Motor neuron (in vitro differentiated cells): ENCODE results near the gene AKAP9. TPM values are rescaled to one million over a fixed set of nuclear protein-coding genes. Genes with fewer than 3 reads are reported as not detected.
"Not testable (repeated sequence)": the region's sequence is repeated elsewhere in the genome, so short reads cannot be mapped to it uniquely, and the experiment has no call there.

ENCODE experiments used
- ATAC-seq, 8 experiments: fragments of 200-7000 bp; cut with Tn5 transposase; replicated peaks in 6 of 8; 2 replicates each; pipeline ENCODE4 v1.8.0; 2021; ENCODE audit warnings: mild to moderate bottlenecking in 8 of 8, moderate library complexity in 8 of 8
- H3K27ac ChIP-seq, 2 donors: fragments of 250-450 bp; sonication (Bioruptor Pico); 2 replicates each; pipeline ENCODE4 v1.9.0; 2021; ENCODE audit warnings: antibody characterized with exemption in 2 of 2, mild to moderate bottlenecking in 2 of 2, moderate library complexity in 1 of 2
- H3K4me1 ChIP-seq, 2 donors: fragments of 250-450 bp; sonication (Bioruptor Pico); replicated peaks in 1 of 2; 2 replicates each; pipeline ENCODE4 v1.6.1; 2021; ENCODE audit warnings: antibody characterized with exemption in 2 of 2, mild to moderate bottlenecking in 2 of 2, moderate library complexity in 1 of 2
- H3K4me3 ChIP-seq, 5 donors: fragments of 250-450 bp; sonication (Bioruptor Pico); 2 replicates each; pipeline ENCODE4 v1.9.0; 2021; ENCODE audit warnings: antibody characterized with exemption in 5 of 5, mild to moderate bottlenecking in 5 of 5, moderate library complexity in 4 of 5
- WGBS, 10 experiments: fragments of 450-650 bp; shearing (Covaris generic); methylation state at CpG; one replicate each; pipeline ENCODE4 v1.0.0; 2022; 5-methylcytosine and 5-hydroxymethylcytosine counted together
- in situ Hi-C, 9 experiments: fragments of 400-800 bp; cut with MboI; loops; one replicate each; pipeline ENCODE4 v1.15.0; 2021; ENCODE audit warnings: low sequenced_read_pairs in 9 of 9, low pct_unique_long_range_greater_than_20kb in 2 of 9; ENCODE audit not compliant: unreplicated experiment in 9 of 9
- total RNA-seq, 8 experiments: library from RNA; unstranded; fragments of 300-600 nt; gene quantifications; 2 replicates each; pipeline versions ENCODE4 v1.2.3 to v1.2.4, GENCODE V29; 2022

AKAP9 gene
- total RNA-seq, 8 experiments from 2014 or later: 41.6 to 139 (median 92.8) TPM

DNA sequence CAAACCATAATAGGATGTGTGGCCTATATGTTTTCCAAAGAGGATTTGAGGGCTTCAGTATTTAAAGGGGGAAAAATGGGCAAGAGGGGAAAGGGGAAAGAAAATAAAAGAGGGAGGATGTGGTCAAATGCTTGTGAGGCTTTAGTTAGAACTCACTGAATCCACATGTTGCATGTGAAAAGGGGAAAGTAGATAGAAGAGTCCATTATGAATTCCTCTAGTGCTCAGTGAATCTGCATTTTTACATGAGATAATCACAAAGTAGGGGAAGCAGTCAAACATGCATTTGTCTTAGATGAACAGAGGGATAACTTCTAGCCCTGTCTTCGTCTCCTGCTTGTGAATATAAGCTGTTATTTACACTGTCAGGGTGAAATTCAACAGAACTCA lies 24.6 kb upstream of the AKAP9 start:
- 20 to 80% (median 73%) methylated on average over 1 of the region's 1 CpG; no CpG with 5 or more reads in 6 of the 10 experiments for WGBS, 10 experiments
- H3K4me1 ChIP-seq: no peaks in the 10 kb centered on the region
- no peak overlapping the region for H3K4me3 ChIP-seq
- no peak for ATAC-seq
- H3K27ac ChIP-seq: no peak overlapping the region
- in situ Hi-C loops: no loop called here

DNA sequence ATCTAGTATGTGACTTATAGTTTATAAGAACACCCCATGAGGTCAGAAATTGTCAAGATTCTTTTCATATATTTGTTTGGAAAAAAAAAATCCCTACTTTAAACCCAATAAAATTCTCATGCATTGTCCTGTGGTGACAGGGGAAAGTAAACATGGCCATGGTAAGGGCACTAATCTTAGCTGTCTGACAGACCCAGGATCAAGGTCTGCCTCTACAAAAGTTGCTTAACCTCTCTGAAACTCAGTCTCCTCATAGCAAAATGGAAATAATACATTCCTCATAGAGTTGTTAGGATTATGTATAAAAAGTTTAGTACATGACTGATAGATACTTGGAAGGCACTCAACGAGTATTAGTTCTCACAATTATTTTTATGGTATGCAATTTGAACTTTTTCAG lies 22.3 kb upstream of the AKAP9 start:
- 0 to 100% (median 67%) methylated on average over 1 of the region's 1 CpG; no CpG with 5 or more reads in 1 of the 10 experiments for WGBS, 10 experiments
- in situ Hi-C loops: no loop called here
- ATAC-seq: no peak
- Histone ChIP-seq H3K27ac (no peak overlapping the region), H3K4me1 (no peaks in the 10 kb centered on the region), H3K4me3 (no peak overlapping the region)

DNA sequence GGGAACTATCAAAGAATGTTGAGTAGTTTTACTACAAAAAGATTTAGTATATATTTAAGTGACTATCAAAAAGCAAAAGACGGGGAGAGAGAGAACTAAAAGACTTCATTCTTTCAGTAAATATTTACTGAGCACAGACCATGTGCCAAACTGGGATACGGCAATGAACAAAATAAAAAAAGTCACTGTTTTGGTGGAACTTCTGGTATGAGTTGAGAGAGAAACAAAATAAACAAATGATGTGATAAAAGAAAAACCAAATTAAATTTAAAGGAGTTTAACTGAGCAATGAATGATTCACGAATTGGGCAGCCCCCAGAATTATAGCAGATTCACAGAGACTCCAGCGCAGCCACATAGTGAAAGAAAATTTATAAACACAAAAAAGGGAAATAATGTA lies 17.8 kb upstream of the AKAP9 start:
- no peak for ATAC-seq
- Histone ChIP-seq H3K4me3 (no peak overlapping the region), H3K4me1 (no peaks in the 10 kb centered on the region), H3K27ac (no peak overlapping the region)
- in situ Hi-C loops: no loop called here
- WGBS, 10 experiments: 25 to 89% (median 60%) methylated on average over 1 to 4 of the region's 4 CpGs

DNA sequence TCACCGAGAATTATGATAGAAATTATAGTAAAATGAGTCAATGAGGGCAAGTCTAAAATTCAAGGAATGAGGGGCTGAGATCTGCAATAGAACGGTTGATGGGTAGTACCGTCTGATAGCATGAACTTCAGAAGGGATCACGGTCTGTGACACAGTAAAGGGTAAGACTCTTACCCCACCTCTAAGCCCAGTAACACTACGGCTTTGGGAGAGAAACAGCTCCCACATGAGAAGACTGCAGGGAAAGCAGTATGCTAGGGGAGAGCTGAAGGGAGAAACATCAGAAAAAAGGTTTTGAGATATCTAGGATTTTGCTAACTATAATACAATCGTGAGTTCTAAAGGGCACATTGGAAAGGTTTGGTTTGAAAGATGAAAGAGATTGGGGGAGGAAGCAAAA lies 12.8 kb upstream of the AKAP9 start:
- Histone ChIP-seq H3K4me1 (no peaks in the 10 kb centered on the region), H3K4me3 (no peak overlapping the region), H3K27ac (no peak overlapping the region)
- no peak for ATAC-seq
- 34 to 89% (median 69%) methylated on average over 1 to 6 of the region's 6 CpGs for WGBS, 10 experiments
- in situ Hi-C loops: no loop called here

DNA sequence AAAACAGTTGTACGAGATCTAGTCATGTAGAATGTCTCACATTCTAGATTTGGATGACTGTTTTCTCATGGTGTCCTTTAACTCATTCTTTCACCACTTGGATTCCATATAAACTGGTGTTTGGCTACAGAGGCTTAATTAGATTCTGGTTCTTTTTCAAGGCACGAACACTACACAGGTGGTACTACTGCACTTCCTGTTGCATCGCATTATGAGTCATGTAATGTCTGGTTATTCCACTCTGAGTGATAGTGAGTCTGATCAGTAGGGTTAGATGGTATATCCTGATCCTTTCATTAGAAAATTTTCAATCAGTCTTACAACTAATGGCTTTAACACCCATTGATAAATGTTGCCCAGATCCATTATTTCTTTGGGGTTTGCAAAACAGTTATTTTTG lies 11.2 kb upstream of the AKAP9 start:
- 39 to 100% (median 83%) methylated on average over 1 to 3 of the region's 3 CpGs; no CpG with 5 or more reads in 1 of the 10 experiments for WGBS, 10 experiments
- Histone ChIP-seq H3K4me3 (no peak overlapping the region), H3K4me1 (no peaks in the 10 kb centered on the region), H3K27ac (no peak overlapping the region)
- in situ Hi-C loops: no loop called here
- no peak for ATAC-seq

DNA sequence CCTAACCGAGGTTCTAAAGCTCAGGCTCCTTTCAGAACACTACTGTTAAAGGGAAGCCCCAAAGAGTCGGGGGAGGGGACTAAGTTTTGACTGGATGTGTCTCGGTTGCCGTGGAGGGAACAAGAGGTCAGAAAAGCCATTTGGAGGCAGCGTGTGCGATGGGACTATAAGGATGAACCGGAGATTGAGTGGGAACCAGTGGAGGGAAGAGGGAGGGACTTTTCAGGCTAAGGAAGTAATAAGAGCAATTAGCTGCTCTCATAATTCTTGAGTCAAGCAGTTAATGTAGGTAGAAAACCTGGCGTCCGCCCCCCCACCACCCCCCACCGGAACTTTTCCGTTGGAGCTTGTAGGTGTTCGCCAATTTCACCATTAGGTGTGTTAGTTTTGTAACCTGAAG lies 491 bp upstream of the AKAP9 start:
- peak overlapping the region; percentile 74 to 86 (median 82) for H3K4me3 ChIP-seq
- peak overlapping the region; percentile 96 to 97 for H3K27ac ChIP-seq
- in situ Hi-C loops: no loop called here
- H3K4me1 ChIP-seq: peaks cover 8 to 9% of the 10 kb centered on the region in 2 donors
- ATAC-seq: peak; percentile 3 to 29 (median 8)
- WGBS, 10 experiments: 0 to 5% (median 0%) methylated on average over 2 to 12 of the region's 12 CpGs; no CpG with 5 or more reads in 3 of the 10 experiments

DNA sequence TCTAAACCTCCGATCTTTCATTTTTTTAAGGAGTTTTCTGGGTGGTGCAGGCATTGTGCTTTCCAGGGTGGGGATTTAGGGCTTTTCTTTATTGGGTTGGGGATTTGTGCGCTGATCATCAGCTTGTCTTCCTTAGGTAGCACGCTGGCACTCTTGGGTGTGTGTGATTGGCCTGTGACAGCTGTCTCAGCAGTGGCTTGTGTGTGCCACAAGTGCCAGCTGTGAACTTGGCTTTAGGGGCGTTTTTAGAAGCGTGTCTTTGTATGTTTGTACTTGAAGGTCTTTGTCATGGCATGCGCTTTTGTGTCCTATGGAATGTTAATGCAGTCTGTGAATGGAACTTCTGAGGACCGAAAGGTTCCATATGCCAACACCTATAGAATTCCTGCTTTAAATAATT lies 788 bp downstream of the AKAP9 start:
- Histone ChIP-seq H3K27ac (peak overlapping the region; percentile 96 to 97), H3K4me3 (peak overlapping the region; percentile 74 to 86 (median 82)), H3K4me1 (peaks cover 8 to 9% of the 10 kb centered on the region in 2 donors)
- in situ Hi-C loops: no loop called here
- 0 to 5% (median 0%) methylated on average over 1 to 7 of the region's 7 CpGs; no CpG with 5 or more reads in 3 of the 10 experiments for WGBS, 10 experiments
- ATAC-seq: peak; percentile 4 to 34 (median 25)

DNA sequence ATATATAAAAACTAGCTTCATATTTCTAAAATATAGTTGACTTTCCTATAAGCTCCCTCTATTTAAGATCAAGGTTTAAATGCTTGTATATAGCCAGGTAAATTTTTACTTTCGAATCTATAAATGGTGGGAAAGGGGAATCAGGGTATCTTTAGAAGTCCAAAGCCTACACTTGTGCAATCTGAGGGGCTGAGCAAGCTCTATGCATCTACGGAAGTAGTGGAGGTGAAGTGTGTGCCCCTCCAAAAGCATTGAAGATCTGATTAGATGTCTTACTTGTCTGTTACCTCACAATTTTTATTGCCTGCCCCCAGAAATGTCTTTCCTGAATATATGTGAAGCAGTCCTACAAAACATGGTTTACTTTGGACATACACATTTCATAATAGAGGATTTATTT lies 1.6 kb downstream of the AKAP9 start:
- Histone ChIP-seq H3K4me3 (peak overlapping the region; percentile 74 to 86 (median 82)), H3K4me1 (peaks cover 8 to 9% of the 10 kb centered on the region in 2 donors), H3K27ac (no peak overlapping the region)
- 33 to 100% (median 79%) methylated on average over 1 to 2 of the region's 2 CpGs; no CpG with 5 or more reads in 3 of the 10 experiments for WGBS, 10 experiments
- no peak for ATAC-seq
- in situ Hi-C loops: no loop called here

DNA sequence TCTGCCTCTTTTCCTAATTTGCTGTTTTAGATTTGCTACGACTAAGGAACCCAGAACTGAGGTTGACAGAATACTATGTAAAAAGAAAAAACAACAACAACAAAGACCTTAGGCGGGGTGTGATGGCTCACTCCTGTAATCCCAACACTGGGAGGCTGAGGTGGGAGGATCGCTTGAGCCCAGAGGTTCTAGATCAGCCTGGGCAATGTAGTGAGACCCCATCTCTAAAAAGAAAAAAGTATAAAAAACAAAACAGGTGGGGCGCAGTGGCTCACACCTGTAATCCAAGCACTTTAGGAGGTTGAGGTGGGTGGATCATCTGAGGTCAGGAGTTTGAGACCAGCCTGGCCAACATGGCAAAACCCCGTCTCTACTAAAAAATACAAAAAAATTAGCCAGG lies 4.3 kb downstream of the AKAP9 start:
- H3K4me1 ChIP-seq, in situ Hi-C loops, H3K27ac ChIP-seq, ATAC-seq, H3K4me3 ChIP-seq: not testable (repeated sequence)
- 55 to 100% (median 91%) methylated on average over 1 to 4 of the region's 5 CpGs; no CpG with 5 or more reads in 2 of the 10 experiments for WGBS, 10 experiments

DNA sequence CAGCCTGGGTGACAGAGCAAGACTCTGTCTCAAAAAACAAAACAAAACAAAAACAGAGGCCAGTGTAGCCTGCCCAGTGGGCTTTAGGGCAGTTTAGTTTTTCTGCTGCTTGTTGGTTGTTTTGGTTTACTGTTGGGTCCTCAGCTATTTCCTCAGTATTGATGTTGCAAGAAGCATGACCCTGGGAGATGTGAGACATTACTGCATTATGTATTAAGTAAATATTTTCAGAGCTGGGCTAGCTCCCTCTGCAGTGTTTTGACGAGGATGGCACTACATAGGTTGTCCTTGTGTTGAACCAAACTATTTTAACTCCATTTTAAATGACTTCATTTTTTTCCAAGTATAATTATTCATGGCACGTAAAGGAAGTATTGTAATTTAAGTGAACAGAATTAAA lies 4.8 kb downstream of the AKAP9 start:
- H3K4me1 ChIP-seq: peaks cover 2 to 3% of the 10 kb centered on the region in 2 donors
- in situ Hi-C loops: no loop called here
- peak in 2 of 8 experiments; percentile 10 to 33 for ATAC-seq
- H3K27ac ChIP-seq: no peak overlapping the region
- 28 to 100% (median 82%) methylated on average over 1 to 2 of the region's 2 CpGs; no CpG with 5 or more reads in 2 of the 10 experiments for WGBS, 10 experiments
- no peak overlapping the region for H3K4me3 ChIP-seq

DNA sequence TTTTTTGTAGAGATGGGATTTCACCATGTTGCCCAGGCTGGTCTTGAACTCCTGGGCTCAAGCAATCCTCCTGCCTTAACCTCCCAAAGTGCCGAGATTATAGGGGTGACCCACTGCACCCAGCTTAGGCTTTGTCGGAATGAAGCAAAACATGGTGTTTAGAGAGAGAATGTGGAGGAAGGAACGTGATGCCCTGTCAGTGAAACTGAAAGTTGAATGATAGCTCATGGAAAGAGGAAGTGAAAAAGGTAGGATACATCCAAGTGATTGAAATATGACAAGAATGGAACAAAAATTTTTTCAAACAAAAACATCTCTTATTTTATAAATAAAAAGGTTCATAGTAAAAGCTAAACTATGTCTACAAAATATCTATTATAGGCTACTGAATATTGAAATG lies 5.9 kb downstream of the AKAP9 start:
- WGBS, 10 experiments: 56 to 100% (median 93%) methylated on average over 1 to 3 of the region's 3 CpGs; no CpG with 5 or more reads in 1 of the 10 experiments
- no peak overlapping the region for H3K27ac ChIP-seq
- peaks cover 2 to 3% of the 10 kb centered on the region in 2 donors for H3K4me1 ChIP-seq
- in situ Hi-C loops: no loop called here
- ATAC-seq: no peak
- no peak overlapping the region for H3K4me3 ChIP-seq

DNA sequence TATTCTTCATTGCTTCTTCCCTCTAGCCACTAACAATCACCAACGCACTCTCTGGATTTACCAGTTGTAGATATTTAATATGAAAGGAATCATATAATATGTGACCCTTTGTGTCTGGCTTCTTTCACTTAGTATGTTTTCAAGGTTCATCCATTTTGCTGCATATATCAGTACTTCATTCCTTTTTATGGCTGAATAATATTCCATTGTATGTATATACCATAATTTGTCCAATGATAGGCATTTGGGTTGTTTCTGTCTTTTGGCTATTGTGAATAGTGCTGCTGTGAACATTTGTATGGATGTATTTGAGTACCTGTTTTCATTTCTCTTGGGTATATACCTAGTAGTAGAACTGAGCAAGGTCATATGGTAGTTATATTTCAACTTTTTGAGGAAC lies 7.3 kb downstream of the AKAP9 start:
- WGBS, 10 experiments: 89 to 100% (median 100%) methylated on average over 1 of the region's 1 CpG; no CpG with 5 or more reads in 3 of the 10 experiments
- in situ Hi-C loops: no loop called here
- H3K4me1 ChIP-seq: peaks cover 0 to under 1% of the 10 kb centered on the region in 2 donors
- H3K4me3 ChIP-seq: no peak overlapping the region
- no peak for ATAC-seq
- H3K27ac ChIP-seq: no peak overlapping the region

DNA sequence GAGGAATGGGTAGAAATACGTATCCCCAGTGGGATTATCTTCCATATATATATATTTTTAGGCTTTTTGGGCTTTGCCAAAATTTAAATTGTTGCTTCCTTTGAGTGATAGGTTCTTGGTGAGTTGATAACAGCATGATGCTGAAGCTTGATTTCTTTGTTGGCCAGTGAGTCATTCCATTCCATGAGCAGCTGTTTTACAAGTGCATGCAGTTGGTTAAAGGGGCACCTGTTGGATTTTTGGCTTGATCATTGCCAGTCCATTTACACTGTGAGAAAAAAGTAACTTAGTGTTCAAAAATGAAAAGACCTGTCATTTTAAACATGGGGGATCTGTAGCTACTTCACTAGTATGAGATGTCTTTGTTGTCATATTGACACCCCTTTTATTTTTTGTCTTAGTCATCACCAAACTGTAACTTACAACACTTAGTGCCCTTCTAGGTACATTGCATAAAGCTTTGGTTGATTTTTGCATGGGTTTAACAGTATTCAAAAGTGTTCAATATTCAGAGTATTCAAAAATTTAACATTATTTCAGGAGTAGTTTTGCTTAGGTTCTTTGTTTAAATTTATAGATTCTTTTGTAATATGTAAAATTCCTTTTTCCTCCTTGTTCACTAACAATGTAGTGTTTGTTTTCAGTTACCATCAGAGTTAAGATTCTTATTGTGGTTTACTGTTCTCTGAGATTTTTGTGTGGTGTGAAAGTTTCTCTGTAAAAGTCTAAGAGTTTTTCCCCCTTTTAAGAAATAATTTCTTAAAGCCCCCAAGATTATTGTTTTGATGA lies 8.8 kb downstream of the AKAP9 start:
- Histone ChIP-seq H3K27ac (no peak overlapping the region), H3K4me1 (no peaks in the 10 kb centered on the region), H3K4me3 (no peak overlapping the region)
- in situ Hi-C loops: no loop called here
- 67 to 100% (median 100%) methylated on average over 1 of the region's 1 CpG; no CpG with 5 or more reads in 3 of the 10 experiments for WGBS, 10 experiments
- ATAC-seq: peak in 3 of 8 experiments; percentile 35 to 60 (median 52)
